DOHH2 (cell line): ENCODE measurements around the gene PSMG1.

Experiments used
- CTCF ChIP-seq: fragments of 200-600 bp; sonication (generic); IDR thresholded peaks from one replicate; pipeline ENCODE4 v1.5.1; 2014; ENCODE audit warnings: antibody characterized with exemption, mild to moderate bottlenecking, low read depth, low read length; ENCODE audit not compliant: poor library complexity, severe bottlenecking
- EZH2phosphoT487 ChIP-seq: fragments of 200-600 bp; sonication (generic); IDR thresholded peaks from 2 replicates; pipeline ENCODE4 v1.6.1; 2017; ENCODE audit warnings: borderline replicate concordance, mild to moderate bottlenecking, antibody characterized with exemption, low read length, moderate library complexity, mixed read lengths

- TF ChIP-seq CTCF (no peak), EZH2phosphoT487 (no peak)
Measured at GRCh38 chr21:39209334-39209688, 26.1 kb upstream of the PSMG1 start.
